Inferior parietal cortex (tissue), 1 donor: ENCODE data around the gene MYO1F.
"Not testable (repeated sequence)": the region's sequence is repeated elsewhere in the genome, so short reads cannot be mapped to it uniquely, and the experiment has no call there.

ENCODE experiments used
- DNase-seq: peaks from one replicate; pipeline ENCODE4 v3.0.0-alpha.2; 2016; ENCODE audit errors: extremely low spot score

MYO1F gene

GRCh38 chr19:8517551-8518442 lies 59.4 kb downstream of the MYO1F start:
- no peak for DNase-seq

GRCh38 chr19:8515317-8515716 lies 61.9 kb downstream of the MYO1F start:
- DNase-seq = no peak

- not testable (repeated sequence) for DNase-seq
Observed at GRCh38 chr19:8514505-8515009, 62.7 kb downstream of the MYO1F start.

GRCh38 chr19:8513687-8514504 lies 63.3 kb downstream of the MYO1F start, which contains the start of gene ZNF414:
Gene ZNF414, minus strand, starts transcription at chr19:8514167. Its CDS starts 121 bp downstream, at chr19:8514046.
- peak; percentile 91 for DNase-seq

- DNase-seq = no peak
Observed at GRCh38 chr19:8513036-8513686, 64.1 kb downstream of the MYO1F start.

GRCh38 chr19:8512115-8512967 lies 64.9 kb downstream of the MYO1F start:
- no peak for DNase-seq

GRCh38 chr19:8511573-8512101 lies 65.6 kb downstream of the MYO1F start:
- no peak for DNase-seq

- DNase-seq = no peak
Observed at GRCh38 chr19:8510589-8511115, 66.6 kb downstream of the MYO1F start.

GRCh38 chr19:8506402-8506957 lies 70.8 kb downstream of the MYO1F start:
- DNase-seq = no peak

- DNase-seq = peak; percentile 75
Observed at GRCh38 chr19:8505680-8506401, 71.4 kb downstream of the MYO1F start.

GRCh38 chr19:8504919-8505318 lies 72.3 kb downstream of the MYO1F start:
- DNase-seq = no peak

- no peak for DNase-seq
Observed at GRCh38 chr19:8504171-8504570, 73.1 kb downstream of the MYO1F start.

GRCh38 chr19:8503510-8503909 lies 73.7 kb downstream of the MYO1F start:
- DNase-seq = no peak

GRCh38 chr19:8501981-8502380 lies 75.3 kb downstream of the MYO1F start:
- DNase-seq = no peak

GRCh38 chr19:8501516-8501915 lies 75.7 kb downstream of the MYO1F start:
- DNase-seq = no peak

GRCh38 chr19:8500158-8500557 lies 77.1 kb downstream of the MYO1F start:
- DNase-seq = no peak

- DNase-seq = no peak
Observed at GRCh38 chr19:8499048-8499833, 78.0 kb downstream of the MYO1F start.

- no peak for DNase-seq
Observed at GRCh38 chr19:8498295-8498694, 78.9 kb downstream of the MYO1F start.

- DNase-seq = no peak
Observed at GRCh38 chr19:8494158-8494557, 83.1 kb downstream of the MYO1F start.
